ENCODE results near the gene THOC2.
"Not testable (repeated sequence)": the region's sequence is repeated elsewhere in the genome, so short reads cannot be mapped to it uniquely, and the experiment has no call there.

Gene THOC2

GRCh38 chrX:123734079-123734478, 1.2 kb upstream of the THOC2 start:
- DNase-seq (ENCODE audit: low read depth) = not testable (repeated sequence)

GRCh38 chrX:123731987-123732669, 724 bp downstream of the THOC2 start:
- DNase-seq (ENCODE audit: low read depth) = peak; percentile 31

GRCh38 chrX:123731258-123731986, 1.4 kb downstream of the THOC2 start:
- DNase-seq (ENCODE audit: low read depth) = peak; percentile 44

GRCh38 chrX:123728554-123728953, 4.3 kb downstream of the THOC2 start:
- DNase-seq (ENCODE audit: low read depth) = no peak

- DNase-seq (ENCODE audit: low read depth) = no peak
These were observed 4.8 kb downstream of the THOC2 start for GRCh38 chrX:123728016-123728415.

GRCh38 chrX:123722193-123722592, 10.7 kb downstream of the THOC2 start:
- DNase-seq (ENCODE audit: low read depth) = not testable (repeated sequence)

- DNase-seq (ENCODE audit: low read depth) = no peak
These were observed 12.4 kb downstream of the THOC2 start for GRCh38 chrX:123720486-123720885.

- peak; percentile 61 for DNase-seq (ENCODE audit: low read depth)
These were observed 19.0 kb downstream of the THOC2 start for GRCh38 chrX:123713841-123714240.

- DNase-seq (ENCODE audit: low read depth) = no peak
These were observed 19.4 kb downstream of the THOC2 start for GRCh38 chrX:123713434-123713833.

- not testable (repeated sequence) for DNase-seq (ENCODE audit: low read depth)
These were observed 21.7 kb downstream of the THOC2 start for GRCh38 chrX:123711201-123711600.

- DNase-seq (ENCODE audit: low read depth) = no peak
These were observed 28.1 kb downstream of the THOC2 start for GRCh38 chrX:123704781-123705180.

- peak; percentile 8 for DNase-seq (ENCODE audit: low read depth)
These were observed 33.8 kb downstream of the THOC2 start for GRCh38 chrX:123698979-123699520.

GRCh38 chrX:123696334-123696733, 36.5 kb downstream of the THOC2 start:
- DNase-seq (ENCODE audit: low read depth) = no peak

- no peak for DNase-seq (ENCODE audit: low read depth)
These were observed 37.6 kb downstream of the THOC2 start for GRCh38 chrX:123695242-123695641.

GRCh38 chrX:123691776-123692175, 41.1 kb downstream of the THOC2 start:
- no peak for DNase-seq (ENCODE audit: low read depth)

- DNase-seq (ENCODE audit: low read depth) = no peak
These were observed 44.3 kb downstream of the THOC2 start for GRCh38 chrX:123688524-123688923.

- no peak for DNase-seq (ENCODE audit: low read depth)
These were observed 47.6 kb downstream of the THOC2 start for GRCh38 chrX:123685232-123685631.

GRCh38 chrX:123682186-123682585, 50.7 kb downstream of the THOC2 start:
- DNase-seq (ENCODE audit: low read depth) = no peak

GRCh38 chrX:123679733-123680460, 53.0 kb downstream of the THOC2 start:
- not testable (repeated sequence) for DNase-seq (ENCODE audit: low read depth)

GRCh38 chrX:123675154-123675553, 57.7 kb downstream of the THOC2 start:
- no peak for DNase-seq (ENCODE audit: low read depth)

GRCh38 chrX:123673813-123674212, 59.0 kb downstream of the THOC2 start:
- peak; percentile 9 for DNase-seq (ENCODE audit: low read depth)

GRCh38 chrX:123665197-123665596, 67.7 kb downstream of the THOC2 start:
- DNase-seq (ENCODE audit: low read depth) = no peak
